Smooth muscle cell (in vitro differentiated cells): ENCODE measurements around the gene PROC. TPM values are rescaled to one million over a fixed set of nuclear protein-coding genes. Genes with fewer than 3 reads are reported as not detected.

ENCODE experiments used
- DNase-seq: peaks from one replicate; lab custom pipeline; 2025; ENCODE audit not compliant: unreplicated experiment; lab: John Stamatoyannopoulos, UW
- H2AFZ ChIP-seq: fragments of 200-600 bp; sonication (generic); 2 replicates; pipeline ENCODE4 v1.6.0; 2016; ENCODE audit warnings: antibody characterized with exemption, low read depth, mild to moderate bottlenecking
- H3F3A ChIP-seq: fragments of 200-600 bp; sonication (generic); 2 replicates; pipeline ENCODE4 v1.6.0; 2017; ENCODE audit warnings: antibody characterized with exemption, low read depth
- H3K27ac ChIP-seq: fragments of 200-600 bp; sonication (generic); 2 replicates; pipeline ENCODE4 v1.5.1; 2016; ENCODE audit warnings: low read depth, mild to moderate bottlenecking
- H3K27me3 ChIP-seq: fragments of 200-600 bp; sonication (generic); 2 replicates; pipeline ENCODE4 v1.6.1; 2016; ENCODE audit warnings: low read depth, mild to moderate bottlenecking
- H3K36me3 ChIP-seq: fragments of 200-600 bp; sonication (generic); 2 replicates; pipeline ENCODE4 v1.5.1; 2016; ENCODE audit warnings: low read depth
- H3K4me1 ChIP-seq: fragments of 200-600 bp; sonication (generic); 2 replicates; pipeline ENCODE4 v1.5.1; 2016; ENCODE audit warnings: low read depth
- H3K4me2 ChIP-seq: fragments of 200-600 bp; sonication (generic); 2 replicates; pipeline ENCODE4 v1.6.0; 2016; ENCODE audit warnings: mild to moderate bottlenecking
- H3K4me3 ChIP-seq: fragments of 200-600 bp; sonication (generic); 2 replicates; pipeline ENCODE4 v1.5.1; 2016; ENCODE audit warnings: mild to moderate bottlenecking
- H3K79me2 ChIP-seq: fragments of 200-600 bp; sonication (generic); 2 replicates; pipeline ENCODE4 v1.6.0; 2016; ENCODE audit warnings: low read depth, mild to moderate bottlenecking
- H3K9ac ChIP-seq: fragments of 200-600 bp; sonication (generic); 2 replicates; pipeline ENCODE4 v1.6.0; 2016; ENCODE audit warnings: low read depth
- H3K9me3 ChIP-seq: fragments of 200-600 bp; sonication (generic); replicated peaks from 2 replicates; pipeline ENCODE4 v1.5.1; 2016; ENCODE audit warnings: low read depth
- H4K20me1 ChIP-seq: fragments of 200-600 bp; sonication (generic); 2 replicates; pipeline ENCODE4 v1.6.0; 2016; ENCODE audit warnings: low read depth
- CTCF ChIP-seq: fragments of 200-600 bp; sonication (generic); IDR thresholded peaks from 2 replicates; pipeline ENCODE4 v1.5.1; 2017; ENCODE audit warnings: borderline replicate concordance, mild to moderate bottlenecking, antibody characterized with exemption; ENCODE audit not compliant: insufficient read depth, poor library complexity, severe bottlenecking
- WGBS: methylation state at CpG from one replicate; pipeline ENCODE4 v1.1.7; 2016; ENCODE audit warnings: low lambda C conversion rate; 5-methylcytosine and 5-hydroxymethylcytosine counted together
- microRNA-seq: library from miRNA; unstranded; fragments of <30 nt; microRNA quantifications from one replicate; pipeline ENCODE4, GENCODE V29; 2016; ENCODE audit warnings: borderline number of aligned reads
- polyA plus RNA-seq: library from polyadenylated mRNA; unstranded; fragments of >200 nt; fragmentation: Nextera tagmentation; extraction: Ambion mirVana; gene quantifications from 2 replicates; pipeline ENCODE4 v1.2.1, GENCODE V29; 2016
- small RNA-seq: library from RNA; depleted of rRNA; stranded (forward); fragments of <200 nt; gene quantifications from one replicate; pipeline ENCODE3, GENCODE V24; 2014
- total RNA-seq: library from RNA; depleted of rRNA; stranded (reverse); fragments of >200 nt; gene quantifications from 2 replicates; pipeline ENCODE4 v1.2.3, GENCODE V29; 2014

PROC gene
- total and polyA plus RNA-seq, 2 experiments from 2014 or later: 0.85 to 1.1 TPM

- H3K9me3 ChIP-seq: no peaks in the 10 kb centered on the region
- no peaks in the 10 kb centered on the region for H3K79me2 ChIP-seq
- DNase-seq: no peak
- WGBS: 84% methylated on average over 1 of the region's 1 CpG
- H3K36me3 ChIP-seq: no peaks in the 10 kb centered on the region
- H3K4me2 ChIP-seq: no peak overlapping the region
- no peak for TF ChIP-seq CTCF
- H3K4me1 ChIP-seq: no peaks in the 10 kb centered on the region
- no peaks in the 10 kb centered on the region for H4K20me1 ChIP-seq
- H3K27me3 ChIP-seq: no peaks in the 10 kb centered on the region
- H3K4me3 ChIP-seq: no peak overlapping the region
- H3K27ac ChIP-seq: no peak overlapping the region
- no peaks in the 10 kb centered on the region for H3F3A ChIP-seq
- no peak overlapping the region for H2AFZ ChIP-seq
- no peak overlapping the region for H3K9ac ChIP-seq
These were observed 54.0 kb downstream of the PROC start for GRCh38 chr2:127472268-127472667.

DNA sequence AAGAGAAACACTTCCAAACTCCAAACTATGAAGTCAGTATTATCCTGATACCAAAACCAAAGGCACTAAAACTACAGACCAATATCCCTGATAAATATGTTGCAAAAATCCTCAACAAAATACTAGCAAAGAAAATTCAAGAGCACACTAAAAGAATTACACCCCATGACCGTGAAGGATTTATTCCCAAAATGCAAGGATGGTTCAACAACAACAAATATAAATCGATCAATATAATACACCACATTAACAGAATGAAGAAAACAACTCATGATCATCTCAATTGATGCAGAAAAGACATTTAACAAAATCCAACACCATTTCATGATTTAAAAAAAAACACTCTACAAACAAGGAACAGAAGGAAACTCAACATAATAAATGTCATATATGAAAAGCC is 57.6 kb downstream of the PROC start:
- Histone ChIP-seq H3K79me2 (no peaks in the 10 kb centered on the region), H3K4me3 (no peak overlapping the region), H3F3A (peaks cover 3% of the 10 kb centered on the region), H3K4me2 (no peak overlapping the region), H4K20me1 (peaks cover 7% of the 10 kb centered on the region), H2AFZ (no peak overlapping the region), H3K27ac (no peak overlapping the region), H3K27me3 (no peaks in the 10 kb centered on the region), H3K4me1 (peaks cover 4% of the 10 kb centered on the region), H3K9me3 (no peaks in the 10 kb centered on the region), H3K36me3 (no peaks in the 10 kb centered on the region), H3K9ac (no peak overlapping the region)
- no peak for TF ChIP-seq CTCF
- no peak for DNase-seq
- WGBS: 99% methylated on average over 2 of the region's 2 CpGs

Small RNAs within 50 kb of the gene (microRNA-seq; reads per million reads assigned to microRNA genes)
- 1.8 reads per million for gene MIR4783

Small RNAs within 50 kb of the gene (small RNA-seq; reads per million reads assigned to genes)
- not detected for gene MIR4783
- not detected for gene RNU4-48P

Other genes starting within 250 kb of the PROC start
- 1.1 and 2.0 TPM in 2 replicates for gene CYP27C1, start 198.1 kb upstream of the PROC start, total RNA-seq
- 3.8 and 5.0 TPM in 2 replicates for gene CYP27C1, start 198.1 kb upstream of the PROC start, polyA plus RNA-seq
- gene ERCC3, start 124.3 kb upstream of the PROC start, total RNA-seq: 30.9 and 44.4 TPM in 2 replicates
- 44.3 and 49.5 TPM in 2 replicates for gene ERCC3, start 124.3 kb upstream of the PROC start, polyA plus RNA-seq
- 42.7 and 46.7 TPM in 2 replicates for gene MAP3K2, start 30.5 kb upstream of the PROC start, total RNA-seq
- 33.6 and 39.2 TPM in 2 replicates for gene MAP3K2, start 30.5 kb upstream of the PROC start, polyA plus RNA-seq
- 36.1 and 38.0 TPM in 2 replicates for gene IWS1, start 108.1 kb downstream of the PROC start, total RNA-seq
- gene IWS1, start 108.1 kb downstream of the PROC start, polyA plus RNA-seq: 31.2 and 48.5 TPM in 2 replicates
- 0.04 and 0.09 TPM in 2 replicates for gene MYO7B, start 117.3 kb downstream of the PROC start, total RNA-seq
- 0.35 TPM in 1 of 2 replicates, not detected in the other for gene MYO7B, start 117.3 kb downstream of the PROC start, polyA plus RNA-seq
- not detected in 2 replicates for gene GPR17, start 227.7 kb downstream of the PROC start, total RNA-seq
- not detected in 2 replicates for gene GPR17, start 227.7 kb downstream of the PROC start, polyA plus RNA-seq